Ramos (cell line): ENCODE results near the gene RPS14.

Experiments used
- in situ Hi-C: fragments of 300-500 bp; cut with MboI; formaldehyde crosslinking; loops from one replicate; pipeline ENCODE4 v1.14.3; 2022; ENCODE audit warnings: low sequenced_read_pairs; ENCODE audit not compliant: unreplicated experiment

The RPS14 gene

GRCh38 chr5:150402901-150403342 is 46.6 kb downstream of the RPS14 start:
- in situ Hi-C loops: no loop called here

DNA sequence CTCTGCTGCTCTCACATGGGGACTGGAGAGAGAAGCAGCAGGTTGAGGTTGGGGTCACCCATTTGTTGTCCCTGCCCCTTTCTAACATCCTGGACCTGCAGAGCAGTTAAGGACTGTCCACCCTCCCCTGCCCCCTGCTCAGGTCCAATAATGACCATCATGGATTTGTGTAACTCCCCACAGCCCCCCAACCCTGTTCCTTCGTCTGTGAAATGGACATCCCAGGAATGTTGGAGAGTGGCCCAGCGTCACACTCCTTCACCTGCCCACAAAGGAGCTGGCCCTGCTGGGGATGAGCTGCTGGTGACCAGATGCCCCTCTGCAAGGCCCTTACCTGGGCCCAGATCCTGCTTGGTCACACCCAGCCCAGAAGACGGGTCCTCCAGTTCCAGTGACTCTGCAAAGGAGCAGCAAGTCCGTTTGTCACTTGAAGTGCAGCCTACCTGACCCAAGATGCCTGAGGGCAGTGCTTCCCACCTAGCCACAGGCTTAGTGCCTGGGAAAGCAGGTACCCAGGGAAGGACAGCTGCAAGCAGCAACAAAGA is 47.2 kb downstream of the RPS14 start:
- in situ Hi-C loops: no loop called here

GRCh38 chr5:150401376-150402228 is 47.9 kb downstream of the RPS14 start:
- in situ Hi-C loops: no loop called here

DNA sequence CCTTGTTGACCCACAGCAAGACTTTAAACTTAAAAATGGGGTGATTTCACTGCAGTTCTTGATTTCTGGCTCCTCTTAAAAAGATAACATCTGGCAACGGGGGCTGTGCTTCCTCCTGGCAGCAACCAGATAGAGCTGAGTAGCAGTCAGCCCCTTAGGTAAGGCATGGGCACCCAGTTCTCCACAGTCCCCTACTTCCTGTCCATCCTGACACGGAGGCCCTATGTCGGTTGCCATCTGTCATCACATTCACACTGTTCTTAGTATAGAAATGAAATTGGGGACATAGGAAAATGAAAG is 48.5 kb downstream of the RPS14 start:
- in situ Hi-C loops: no loop called here

DNA sequence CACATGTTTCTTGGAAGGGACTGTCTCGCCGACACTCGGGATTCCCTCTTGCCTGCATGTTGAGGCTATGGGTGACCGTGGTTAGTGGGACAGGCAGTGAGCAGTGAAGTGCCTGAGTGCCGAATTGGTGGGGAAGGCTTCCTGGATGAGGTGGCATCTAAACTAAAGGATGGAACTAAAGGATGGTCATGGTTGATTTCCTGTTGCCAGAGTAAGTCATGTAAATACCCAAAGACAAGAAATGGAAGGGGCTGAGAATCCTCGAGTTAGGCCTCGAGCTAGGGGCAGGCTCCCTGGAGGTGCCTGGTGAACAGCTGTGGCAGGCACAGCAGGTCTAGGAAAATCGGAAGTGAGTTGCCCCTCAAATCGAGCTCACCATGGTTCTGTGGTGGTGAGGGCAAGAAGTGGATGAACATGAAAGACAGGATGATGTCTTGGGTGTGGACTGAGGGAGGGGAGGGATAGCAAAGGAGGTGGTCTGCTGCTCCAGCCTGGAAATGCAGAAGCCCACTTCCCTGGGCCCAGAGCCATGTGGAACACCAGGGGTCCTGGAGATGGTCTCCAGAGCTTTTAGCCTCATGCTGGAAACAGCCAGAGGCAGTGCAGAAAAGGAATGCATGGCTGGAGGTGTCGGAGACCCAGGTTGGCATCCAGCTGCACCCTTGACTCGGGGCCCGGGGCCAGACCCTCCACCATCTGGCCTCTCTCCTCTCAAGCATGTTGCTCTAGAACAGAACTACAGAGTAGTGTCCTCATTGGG is 49.0 kb downstream of the RPS14 start:
- in situ Hi-C loops: no loop called here

GRCh38 chr5:150399524-150400211 is 49.9 kb downstream of the RPS14 start:
- in situ Hi-C loops: loop anchor here (5.0 kb wide), 1 partner anchor 33 kb away; no protein-coding TSS in a partner anchor

- in situ Hi-C loops: loop anchor here (5.0 kb wide), 1 partner anchor 33 kb away; no protein-coding TSS in a partner anchor
These were observed 50.6 kb downstream of the RPS14 start for GRCh38 chr5:150398722-150399523.

DNA sequence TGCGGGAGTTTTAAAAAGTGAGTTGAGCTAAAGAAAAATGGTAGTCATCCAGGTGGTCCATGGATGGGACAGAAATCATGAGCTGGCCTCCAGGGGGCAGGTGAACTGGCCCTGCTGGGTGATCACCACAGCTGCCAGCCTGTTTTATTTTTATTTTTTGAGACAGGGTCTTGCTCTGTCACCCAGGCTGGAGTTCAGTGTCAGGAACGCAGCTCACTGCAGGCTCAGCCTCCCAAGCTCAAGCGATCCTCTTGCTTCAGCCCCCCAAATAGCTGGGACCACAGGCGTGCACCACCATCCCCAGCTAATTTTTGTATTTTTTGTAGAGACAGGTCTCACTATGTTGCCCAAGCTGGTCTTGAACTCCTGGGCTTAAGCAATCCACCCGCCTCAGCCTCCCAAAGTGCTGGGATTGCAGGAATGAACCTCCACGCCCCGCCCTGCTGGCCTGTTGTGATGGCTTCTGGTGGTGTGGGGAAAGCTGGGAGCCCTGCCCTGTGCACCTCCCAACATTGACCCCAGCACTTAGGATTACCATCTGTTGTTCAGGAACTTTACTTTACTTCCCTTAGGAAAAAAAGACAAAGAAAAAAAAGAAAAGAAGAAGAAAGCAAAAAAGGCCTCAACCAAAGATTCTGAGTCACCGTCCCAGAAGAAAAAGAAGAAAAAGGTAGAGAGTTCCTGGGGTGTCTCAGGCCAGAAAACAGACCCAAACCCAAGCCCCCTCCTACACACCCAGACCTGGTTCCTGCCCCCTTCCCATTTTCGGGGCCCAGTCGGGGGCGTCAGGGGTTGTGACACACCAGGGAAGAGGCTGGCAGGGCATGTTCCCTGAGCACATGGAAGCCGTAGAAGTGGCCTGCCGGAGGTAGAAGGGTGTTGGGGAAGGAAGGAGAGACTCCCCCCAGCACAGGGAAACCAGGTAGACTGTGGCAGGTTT is 51.5 kb downstream of the RPS14 start:
- in situ Hi-C loops: loop anchor here (5.0 kb wide), 1 partner anchor 34 kb away; no protein-coding TSS in a partner anchor

- in situ Hi-C loops: loop anchor here (5.0 kb wide), 1 partner anchor 35 kb away; no protein-coding TSS in a partner anchor
These were observed 52.3 kb downstream of the RPS14 start for GRCh38 chr5:150397146-150397781.

GRCh38 chr5:150396267-150396666 is 53.3 kb downstream of the RPS14 start:
- in situ Hi-C loops: loop anchor here (5.0 kb wide), 1 partner anchor 36 kb away; no protein-coding TSS in a partner anchor

DNA sequence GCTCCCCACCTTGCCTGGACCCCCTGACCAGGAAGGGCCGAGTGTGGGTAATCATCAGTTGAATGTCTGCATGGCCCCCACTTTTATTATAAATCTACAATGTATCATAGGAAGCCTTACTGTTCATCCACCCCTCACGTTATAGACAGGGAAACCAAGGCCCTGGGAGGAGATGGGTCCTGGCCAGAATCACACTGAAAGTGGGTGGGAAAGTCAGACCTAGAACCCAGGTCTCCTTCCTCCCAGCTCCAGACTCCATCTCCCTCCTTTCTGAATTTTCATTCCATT is 53.9 kb downstream of the RPS14 start:
- in situ Hi-C loops: loop anchor here (5.0 kb wide), 1 partner anchor 37 kb away; no protein-coding TSS in a partner anchor

DNA sequence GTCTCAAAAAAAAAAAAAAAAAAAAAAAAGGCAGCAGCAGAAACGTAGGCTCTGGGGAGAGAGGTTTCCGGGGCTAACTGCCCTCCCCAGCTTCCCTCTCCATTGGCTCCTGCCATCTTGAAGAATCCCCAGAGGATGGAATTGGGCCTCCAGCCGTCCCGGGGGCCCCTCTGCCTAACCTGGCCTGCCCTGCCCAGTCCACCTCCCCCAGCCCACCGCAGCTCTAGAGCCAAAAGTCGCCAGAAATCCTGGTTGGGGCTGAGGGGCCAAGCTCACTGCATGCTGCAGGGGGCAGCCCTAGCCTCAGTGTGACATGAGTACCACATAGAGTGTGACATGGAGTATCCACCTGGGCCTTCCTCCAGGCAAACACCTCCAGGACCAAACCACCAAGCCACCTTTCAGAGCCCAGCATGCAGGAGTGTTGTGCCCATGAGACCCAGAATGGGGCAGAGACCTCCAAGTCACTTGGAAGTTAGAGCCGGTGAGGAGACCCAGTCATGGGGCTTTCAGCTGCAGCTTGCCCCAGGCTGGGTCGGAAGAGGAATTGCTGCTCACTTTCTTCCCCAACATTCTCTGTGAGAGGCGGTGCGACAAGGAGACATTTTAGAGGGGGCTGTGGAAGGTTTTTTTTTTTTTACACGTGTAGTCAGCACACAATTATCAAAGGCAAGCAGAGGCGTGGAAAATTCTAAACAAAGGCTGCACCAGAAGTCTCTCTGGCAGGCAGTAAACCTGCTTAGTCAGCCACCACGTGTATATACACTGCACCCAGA is 54.4 kb downstream of the RPS14 start:
- in situ Hi-C loops: loop anchor here (5.0 kb wide), 1 partner anchor 37 kb away; no protein-coding TSS in a partner anchor

- in situ Hi-C loops: no loop called here
These were observed 55.4 kb downstream of the RPS14 start for GRCh38 chr5:150394131-150394530.

- in situ Hi-C loops: no loop called here
These were observed 56.4 kb downstream of the RPS14 start for GRCh38 chr5:150393096-150393645.

DNA sequence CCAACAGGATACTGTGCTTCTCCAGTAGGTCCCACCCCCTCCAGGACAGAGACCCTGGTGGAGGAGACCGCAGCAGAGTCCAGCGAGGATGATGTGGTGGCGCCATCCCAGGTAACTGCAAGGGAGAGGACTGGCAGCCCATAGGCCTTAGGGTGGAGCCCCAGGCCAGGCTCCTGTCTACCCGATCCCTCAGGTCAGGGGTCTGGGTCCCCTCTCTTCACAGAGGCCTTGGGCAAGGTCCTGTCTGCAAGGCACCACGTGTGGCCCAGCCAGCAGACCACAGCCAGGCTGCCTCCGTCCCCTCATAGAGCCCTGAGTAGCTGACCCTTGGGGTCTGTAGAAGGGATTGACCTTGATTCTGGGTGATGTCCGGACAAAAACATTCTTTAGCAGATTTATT is 56.9 kb downstream of the RPS14 start:
- in situ Hi-C loops: no loop called here
